IMR-90 (cell line): Measurements from ENCODE around the gene SLC30A9. TPM values are rescaled to one million over a fixed set of nuclear protein-coding genes. Genes with fewer than 3 reads are reported as not detected.

ENCODE experiments used
- ATAC-seq: fragments of 200-7000 bp; cut with Tn5 transposase; 2 replicates; pipeline ENCODE4 v1.9.1; 2020; ENCODE audit warnings: low read depth, mild to moderate bottlenecking, moderate library complexity
- BruUV-seq: library from RNA; stranded (reverse); fragments of 400-500 nt; replicated peaks from 2 replicates; lab custom pipeline; 2021; lab: Mats Ljungman, UMichigan
- CTCF ChIA-PET: fragments of 300-600 bp; formaldehyde crosslinking; extraction: SDS; loops from one replicate; lab custom pipeline; 2021; ENCODE audit warnings: antibody characterized with exemption; lab: Yijun Ruan, JAX
- POLR2A ChIA-PET: fragments of 300-600 bp; sonication (Branson Sonifier 250); formaldehyde crosslinking; loops from one replicate; lab custom pipeline; 2022; ENCODE audit warnings: antibody characterized with exemption; ENCODE audit not compliant: unreplicated experiment; lab: Charles Lee
- DNase-seq: peaks from one replicate; pipeline ENCODE4 v3.0.0; 2013
- H2AFZ ChIP-seq: replicated peaks from 2 replicates; pipeline ENCODE3; 2013; ENCODE audit warnings: low read length, mild to moderate bottlenecking; ENCODE audit not compliant: poor library complexity
- H2AK5ac ChIP-seq: 2 replicates; pipeline ENCODE4 v1.6.1; 2013; ENCODE audit warnings: low read depth, low read length, inconsistent platforms
- H2AK9ac ChIP-seq: replicated peaks from 2 replicates; pipeline ENCODE3; 2013; ENCODE audit warnings: mild to moderate bottlenecking, low read depth, low read length, moderate library complexity; ENCODE audit not compliant: poor library complexity
- H2BK120ac ChIP-seq: 2 replicates; pipeline ENCODE4 v1.6.1; 2013; ENCODE audit warnings: low read depth, low read length, inconsistent platforms
- H2BK15ac ChIP-seq: 3 replicates; pipeline ENCODE4 v1.6.1; 2013; ENCODE audit warnings: low read depth, low read length, inconsistent platforms
- H2BK20ac ChIP-seq: 2 replicates; pipeline ENCODE4 v1.6.1; 2013; ENCODE audit warnings: low read depth, mild to moderate bottlenecking, inconsistent platforms, low read length, moderate library complexity
- H2BK5ac ChIP-seq: 2 replicates; pipeline ENCODE4 v1.6.1; 2013; ENCODE audit warnings: mild to moderate bottlenecking, low read depth, low read length, inconsistent platforms; ENCODE audit not compliant: poor library complexity, severe bottlenecking
- H3K14ac ChIP-seq: replicated peaks from 2 replicates; pipeline ENCODE4 v1.6.1; 2013; ENCODE audit warnings: low read depth, low read length, inconsistent platforms
- H3K18ac ChIP-seq: 2 replicates; pipeline ENCODE4 v1.6.1; 2013; ENCODE audit warnings: low read depth, low read length, control low read depth
- H3K23ac ChIP-seq: 2 replicates; pipeline ENCODE4 v1.6.1; 2013; ENCODE audit warnings: low read depth, low read length, inconsistent platforms
- H3K27ac ChIP-seq: 2 replicates; pipeline ENCODE4 v1.5.1; 2013; ENCODE audit warnings: mild to moderate bottlenecking, control low read depth, low read length; ENCODE audit not compliant: insufficient read depth
- H3K27me3 ChIP-seq: 2 replicates; pipeline ENCODE4 v1.6.1; 2013; ENCODE audit warnings: low read length; ENCODE audit not compliant: control insufficient read depth, insufficient read depth
- H3K36me3 ChIP-seq: 2 replicates; pipeline ENCODE4 v1.6.1; 2013; ENCODE audit warnings: low read length, mixed read lengths; ENCODE audit not compliant: control insufficient read depth, insufficient read depth
- H3K4ac ChIP-seq: 2 replicates; pipeline ENCODE4 v1.6.1; 2013; ENCODE audit warnings: low read depth, low read length, inconsistent platforms
- H3K4me1 ChIP-seq: 2 replicates; pipeline ENCODE4 v1.6.1; 2013; ENCODE audit warnings: low read length, mixed read lengths; ENCODE audit not compliant: control insufficient read depth, insufficient read depth
- H3K4me2 ChIP-seq: 2 replicates; pipeline ENCODE4 v1.6.1; 2013; ENCODE audit warnings: low read depth, mild to moderate bottlenecking, control low read depth, low read length, moderate library complexity
- H3K4me3 ChIP-seq: 2 replicates; pipeline ENCODE4 v1.5.1; 2013; ENCODE audit warnings: low read depth, mild to moderate bottlenecking, control low read depth, low read length, moderate library complexity; ENCODE audit not compliant: insufficient read depth
- H3K56ac ChIP-seq: 2 replicates; pipeline ENCODE4 v1.6.1; 2013; ENCODE audit warnings: low read length, inconsistent platforms; ENCODE audit not compliant: insufficient read depth; ENCODE audit errors: extremely low read depth
- H3K79me1 ChIP-seq, 2 experiments: 2 replicates each; pipeline ENCODE4 v1.6.1; 2013; ENCODE audit warnings: low read length in 2 of 2, inconsistent platforms in 1 of 2, low read depth in 1 of 2
- H3K9ac ChIP-seq: 2 replicates; pipeline ENCODE4 v1.6.1; 2013; ENCODE audit warnings: low read depth, low read length, control low read depth
- H3K9me1 ChIP-seq: 2 replicates; pipeline ENCODE4 v1.6.1; 2013; ENCODE audit warnings: low read length, inconsistent platforms; ENCODE audit not compliant: insufficient read depth
- H3K9me3 ChIP-seq: 2 replicates; pipeline ENCODE4 v1.6.1; 2013; ENCODE audit warnings: low read length; ENCODE audit not compliant: control insufficient read depth, insufficient read depth
- H4K20me1 ChIP-seq: 2 replicates; pipeline ENCODE4 v1.6.1; 2013; ENCODE audit warnings: low read length, inconsistent platforms; ENCODE audit not compliant: insufficient read depth
- H4K5ac ChIP-seq: 2 replicates; pipeline ENCODE4 v1.6.1; 2013; ENCODE audit warnings: mild to moderate bottlenecking, low read depth, low read length, control low read depth
- H4K8ac ChIP-seq, 2 experiments: 2 replicates each; pipeline ENCODE4 v1.6.1; 2013; ENCODE audit warnings: low read depth in 2 of 2, low read length in 2 of 2, control low read depth in 1 of 2, inconsistent platforms in 1 of 2
- H4K91ac ChIP-seq: 2 replicates; pipeline ENCODE4 v1.6.1; 2013; ENCODE audit warnings: low read depth, low read length, inconsistent platforms; ENCODE audit not compliant: insufficient read depth
- BHLHE40 ChIP-seq: fragments of 150-350 bp; IDR thresholded peaks from 2 replicates; pipeline ENCODE4 v1.6.1; 2016; ENCODE audit warnings: mild to moderate bottlenecking, low read depth, low read length
- CHD1 ChIP-seq: IDR thresholded peaks from 2 replicates; pipeline ENCODE4 v1.6.1; 2012; ENCODE audit warnings: low read depth, low read length, improper control_type of control experiment
- FOS ChIP-seq: fragments of 150-350 bp; IDR thresholded peaks from 2 replicates; pipeline ENCODE4 v1.6.1; 2016; ENCODE audit warnings: low read depth, low read length
- MAFK ChIP-seq: IDR thresholded peaks from 2 replicates; pipeline ENCODE4 v1.6.1; 2012; ENCODE audit warnings: low read depth, low read length, improper control_type of control experiment
- MAZ ChIP-seq: IDR thresholded peaks from 2 replicates; pipeline ENCODE4 v1.6.1; 2012; ENCODE audit warnings: low read depth, mild to moderate bottlenecking, low read length, improper control_type of control experiment, moderate library complexity, borderline replicate concordance
- MXI1 ChIP-seq: IDR thresholded peaks from 2 replicates; pipeline ENCODE4 v1.6.1; 2012; ENCODE audit warnings: low read depth, mild to moderate bottlenecking, low read length, moderate library complexity, borderline replicate concordance
- NFE2L2 ChIP-seq: fragments of 150-350 bp; IDR thresholded peaks from 2 replicates; pipeline ENCODE4 v1.6.1; 2016; ENCODE audit warnings: low read depth, mild to moderate bottlenecking, low read length
- RCOR1 ChIP-seq: IDR thresholded peaks from 2 replicates; pipeline ENCODE4 v1.6.1; 2012; ENCODE audit warnings: mild to moderate bottlenecking, low read length, improper control_type of control experiment; ENCODE audit not compliant: insufficient replicate concordance
- RFX5 ChIP-seq: IDR thresholded peaks from 2 replicates; pipeline ENCODE4 v1.8.0; 2012; ENCODE audit warnings: low read depth, mild to moderate bottlenecking, low read length, moderate library complexity
- SMC3 ChIP-seq: fragments of 150-350 bp; IDR thresholded peaks from 2 replicates; pipeline ENCODE4 v1.6.1; 2016; ENCODE audit warnings: low read depth, mild to moderate bottlenecking, antibody characterized with exemption, low read length, moderate library complexity
- USF2 ChIP-seq: fragments of 150-350 bp; IDR thresholded peaks from 2 replicates; pipeline ENCODE4 v1.6.1; 2017; ENCODE audit warnings: mild to moderate bottlenecking, antibody characterized with exemption, low read length, low read depth
- WGBS, 2 experiments: methylation state at CpG; one replicate each; pipeline versions ENCODE4 v1.1.5 to v1.1.7; 2013; ENCODE audit warnings: missing lambda C conversion rate in 2 of 2; ENCODE audit not compliant: insufficient read length in 1 of 2; ENCODE audit errors: extremely low coverage in 2 of 2; 5-methylcytosine and 5-hydroxymethylcytosine counted together
- dilution Hi-C: fragments of 300-500 bp; cut with HindIII; formaldehyde crosslinking; loops from one replicate; pipeline ENCODE4 v1.14.3; 2018; ENCODE audit warnings: low sequenced_read_pairs; ENCODE audit not compliant: unreplicated experiment
- in situ Hi-C: fragments of 300-500 bp; cut with MboI; formaldehyde crosslinking; loops from 3 replicates; pipeline ENCODE4 v1.14.3; 2019; ENCODE audit warnings: low sequenced_read_pairs, inconsistent platforms, mixed read lengths
- intact Hi-C: fragments of 100-400 bp; cut with micrococcal nuclease; formaldehyde crosslinking; loops from 2 replicates; pipeline ENCODE4 v1.10.0; 2022
- polyA plus RNA-seq, 3 experiments: library from polyadenylated mRNA; depleted of rRNA; stranded (reverse); fragments of >200 nt; gene quantifications; 2 replicates each; pipeline ENCODE4 v1.2.3, GENCODE V29; 2012; ENCODE audit warnings: low replicate concordance in 1 of 3
- total RNA-seq: library from RNA; depleted of rRNA; stranded (reverse); fragments of >200 nt; gene quantifications from 2 replicates; pipeline ENCODE4 v1.2.3, GENCODE V29; 2012

Gene SLC30A9
- total and polyA plus RNA-seq, 2 of the 4 experiments (the other 2 are of a cell fraction), result 32.0 to 72.6 TPM

- Histone ChIP-seq H3K9me1 (0 out of 2 replicates have a peak, but pooled peaks cover 2% of the 10 kb centered on the region), H2BK20ac (no peak overlapping the region), H2BK15ac (no peak overlapping the region), H3K9me3 (no peaks in the 10 kb centered on the region), H2AK5ac (no peak overlapping the region), H2BK5ac (no peak overlapping the region), H3K23ac (no peak overlapping the region), H3K4me2 (no peak overlapping the region), H4K91ac (no peak overlapping the region), H2AFZ (no peak overlapping the region), H3K27ac (no peak overlapping the region), H3K4ac (no peak overlapping the region), H3K56ac (no peak overlapping the region), H3K4me1 (no peaks in the 10 kb centered on the region), H4K5ac (no peak overlapping the region), H3K14ac (no peak overlapping the region), H2AK9ac (no peak overlapping the region), H3K27me3 (no peaks in the 10 kb centered on the region), H3K36me3 (peaks cover 15% of the 10 kb centered on the region), H3K79me1 (peaks cover 0 to 3% of the 10 kb centered on the region in 2 experiments; a peak in 1 of 4 replicates), H3K4me3 (no peak overlapping the region), H2BK120ac (no peak overlapping the region), H3K9ac (no peak overlapping the region), H4K8ac (no peak overlapping the region), H4K20me1 (no peaks in the 10 kb centered on the region), H3K18ac (no peak overlapping the region)
- intact Hi-C loops, result no loop called here
- WGBS, 2 experiments, result no CpG with 5 or more reads among the region's 2 CpGs
- BruUV-seq, result no TSS peak
- POLR2A ChIA-PET, result no interaction called here
- in situ Hi-C loops, result no loop called here
- dilution Hi-C loops, result no loop called here
- CTCF ChIA-PET, result no interaction called here
- DNase-seq, result no peak
- TF ChIP-seq RFX5, result no peak
- no peak for TF ChIP-seq SMC3
- no peak for TF ChIP-seq NFE2L2
- TF ChIP-seq CHD1, result no peak
- TF ChIP-seq USF2, result no peak
- TF ChIP-seq FOS, result no peak
- no peak for TF ChIP-seq RCOR1
- no peak for TF ChIP-seq MAFK
- TF ChIP-seq BHLHE40, result no peak
- no peak for TF ChIP-seq MXI1
- no peak for TF ChIP-seq MAZ
- ATAC-seq, result no peak
Observed at GRCh38 chr4:42066402-42066801, 76.1 kb downstream of the SLC30A9 start.
